Keratinocyte (primary cell): ENCODE data around the gene NLGN3. TPM values are rescaled to one million over a fixed set of nuclear protein-coding genes. Genes with fewer than 3 reads are reported as not detected.

Experiments used
- DNase-seq: peaks from one replicate; pipeline ENCODE4 v3.0.0-alpha.2; 2011; ENCODE audit warnings: low read depth, missing footprints, low spot score
- FAIRE-seq: peaks from 2 replicates; lab custom pipeline; 2011; peaks lifted over from hg19 to GRCh38; lab: Jason Lieb, UNC
- H2AFZ ChIP-seq: 2 replicates; pipeline ENCODE4 v1.6.0; 2012; ENCODE audit warnings: low read length, control low read depth, inconsistent platforms; ENCODE audit not compliant: control insufficient read depth
- H3K27ac ChIP-seq: 2 replicates; pipeline ENCODE4 v1.5.1; 2011; ENCODE audit warnings: low read length; ENCODE audit not compliant: control insufficient read depth, insufficient read depth
- H3K27me3 ChIP-seq: 3 replicates; pipeline ENCODE4 v1.6.0; 2011; ENCODE audit warnings: low read length; ENCODE audit not compliant: control insufficient read depth, insufficient read depth; ENCODE audit errors: extremely low read depth
- H3K36me3 ChIP-seq, 2 experiments: 2 replicates in 1 of 2; 3 replicates in 1 of 2; pipeline ENCODE4 v1.5.1; 2011; ENCODE audit warnings: low read length in 2 of 2, mild to moderate bottlenecking in 1 of 2; ENCODE audit not compliant: control insufficient read depth in 2 of 2, insufficient read depth in 2 of 2; ENCODE audit errors: extremely low read depth in 1 of 2
- H3K4me1 ChIP-seq: 3 replicates; pipeline ENCODE4 v1.5.1; 2011; ENCODE audit warnings: low read length; ENCODE audit not compliant: control insufficient read depth, insufficient read depth; ENCODE audit errors: extremely low read depth
- H3K4me2 ChIP-seq: 3 replicates; pipeline ENCODE4 v1.6.0; 2011; ENCODE audit warnings: low read depth, low read length; ENCODE audit not compliant: control insufficient read depth, insufficient read depth; ENCODE audit errors: extremely low read depth
- H3K4me3 ChIP-seq, 3 experiments: fragments of 200-600 bp in 1 of 3; sonication (generic) in 1 of 3; 2 replicates in 2 of 3; 3 replicates in 1 of 3; pipeline ENCODE4 v1.5.1; 2011 to 2016; ENCODE audit warnings: low read length in 3 of 3, mild to moderate bottlenecking in 3 of 3, control low read depth in 2 of 3, inconsistent platforms in 1 of 3, low read depth in 1 of 3, mixed read lengths in 1 of 3, mixed run types in 1 of 3, moderate library complexity in 1 of 3; ENCODE audit not compliant: control insufficient read depth in 2 of 3, insufficient read depth in 2 of 3; ENCODE audit errors: extremely low read depth in 1 of 3
- H3K79me2 ChIP-seq: 2 replicates; pipeline ENCODE4 v1.6.0; 2012; ENCODE audit warnings: low read length; ENCODE audit not compliant: control insufficient read depth, insufficient read depth
- H3K9ac ChIP-seq: 3 replicates; pipeline ENCODE4 v1.6.0; 2011; ENCODE audit warnings: low read length; ENCODE audit not compliant: control insufficient read depth, insufficient read depth; ENCODE audit errors: extremely low read depth
- H3K9me1 ChIP-seq: 3 replicates; pipeline ENCODE4 v1.6.0; 2011; ENCODE audit warnings: low read length; ENCODE audit not compliant: control insufficient read depth, insufficient read depth; ENCODE audit errors: extremely low read depth
- H3K9me3 ChIP-seq: 2 replicates; pipeline ENCODE4 v1.5.1; 2012; ENCODE audit warnings: low read depth, low read length; ENCODE audit not compliant: control insufficient read depth
- H4K20me1 ChIP-seq: 3 replicates; pipeline ENCODE4 v1.6.0; 2011; ENCODE audit warnings: low read length; ENCODE audit not compliant: control insufficient read depth, insufficient read depth; ENCODE audit errors: extremely low read depth
- EZH2 ChIP-seq: IDR thresholded peaks from one replicate; pipeline ENCODE4 v1.6.1; 2012; ENCODE audit warnings: inconsistent platforms, mild to moderate bottlenecking, low read length, moderate library complexity
- dilution Hi-C: fragments of 300-500 bp; cut with MboI; formaldehyde crosslinking; loops from one replicate; pipeline ENCODE4 v1.7.0; 2020; ENCODE audit warnings: low sequenced_read_pairs; ENCODE audit not compliant: extremely low pct_ligation_motif_present
- polyA plus RNA-seq, 5 experiments: library from polyadenylated mRNA; depleted of rRNA in 3 of 5; stranded (reverse) in 3 of 5; stranded (forward) in 1 of 5; unstranded in 1 of 5; fragments of >200 nt; gene quantifications; 1 replicate in 1 of 5; 2 replicates in 3 of 5; 3 replicates in 1 of 5; pipeline versions ENCODE4 v1.2.1 to v1.2.3, GENCODE V29; 2011 to 2012; ENCODE audit warnings: missing spikeins in 2 of 5, low read depth in 1 of 5, low replicate concordance in 1 of 5
- TF ChIP-seq, protein P1 (sequence below), 3 experiments: IDR thresholded peaks in 1 of 3; conservative IDR thresholded peaks in 1 of 3; optimal IDR thresholded peaks in 1 of 3; 2 replicates in 2 of 3; 3 replicates in 1 of 3; pipeline versions ENCODE3 to v1.5.1; 2011; ENCODE audit warnings: low read length in 3 of 3, mild to moderate bottlenecking in 3 of 3, moderate library complexity in 2 of 3, control low read depth in 1 of 3, inconsistent platforms in 1 of 3; ENCODE audit not compliant: insufficient read depth in 2 of 3; ENCODE audit errors: extremely low read depth in 1 of 3

Gene NLGN3
- polyA plus RNA-seq, 1 donor (not counting 4 experiments of a cell fraction or from before 2014, with no cell fraction given): 0.05 TPM

DNA sequence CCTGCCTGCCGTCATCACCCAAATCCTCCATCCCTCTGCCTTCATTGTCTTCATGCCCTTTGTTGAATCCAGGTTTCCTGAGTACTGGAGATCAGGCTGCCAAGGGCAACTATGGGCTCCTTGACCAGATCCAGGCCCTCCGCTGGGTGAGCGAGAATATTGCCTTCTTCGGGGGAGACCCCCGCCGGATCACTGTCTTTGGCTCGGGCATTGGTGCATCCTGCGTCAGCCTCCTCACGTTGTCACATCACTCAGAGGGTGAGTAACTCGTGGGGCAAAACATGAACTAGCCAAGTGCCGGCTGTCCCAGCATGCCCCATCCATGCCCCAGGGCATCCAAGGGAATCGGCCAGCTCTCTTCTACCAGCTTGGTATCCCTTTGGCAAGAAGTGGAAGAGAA lies 19.4 kb downstream of the NLGN3 start:
- TF ChIP-seq EZH2: no peak
- TF ChIP-seq, protein P1, sequence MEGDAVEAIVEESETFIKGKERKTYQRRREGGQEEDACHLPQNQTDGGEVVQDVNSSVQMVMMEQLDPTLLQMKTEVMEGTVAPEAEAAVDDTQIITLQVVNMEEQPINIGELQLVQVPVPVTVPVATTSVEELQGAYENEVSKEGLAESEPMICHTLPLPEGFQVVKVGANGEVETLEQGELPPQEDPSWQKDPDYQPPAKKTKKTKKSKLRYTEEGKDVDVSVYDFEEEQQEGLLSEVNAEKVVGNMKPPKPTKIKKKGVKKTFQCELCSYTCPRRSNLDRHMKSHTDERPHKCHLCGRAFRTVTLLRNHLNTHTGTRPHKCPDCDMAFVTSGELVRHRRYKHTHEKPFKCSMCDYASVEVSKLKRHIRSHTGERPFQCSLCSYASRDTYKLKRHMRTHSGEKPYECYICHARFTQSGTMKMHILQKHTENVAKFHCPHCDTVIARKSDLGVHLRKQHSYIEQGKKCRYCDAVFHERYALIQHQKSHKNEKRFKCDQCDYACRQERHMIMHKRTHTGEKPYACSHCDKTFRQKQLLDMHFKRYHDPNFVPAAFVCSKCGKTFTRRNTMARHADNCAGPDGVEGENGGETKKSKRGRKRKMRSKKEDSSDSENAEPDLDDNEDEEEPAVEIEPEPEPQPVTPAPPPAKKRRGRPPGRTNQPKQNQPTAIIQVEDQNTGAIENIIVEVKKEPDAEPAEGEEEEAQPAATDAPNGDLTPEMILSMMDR (optimal IDR thresholded peaks at IDR 0.05 in 1 of 3, IDR thresholded peaks at IDR 0.05 in 1 of 3, conservative IDR thresholded peaks at IDR 0.05 in 1 of 3; ENCODE audit: extremely low read depth in 1 of 3, insufficient read depth in 2 of 3, low read length in 3 of 3): no peak
- Histone ChIP-seq H3K36me3 (no peaks in the 10 kb centered on the region), H3K27me3 (no peaks in the 10 kb centered on the region), H3K4me3 (no peak overlapping the region), H3K27ac (no peak overlapping the region), H3K4me1 (no peaks in the 10 kb centered on the region), H3K9me1 (no peaks in the 10 kb centered on the region), H3K4me2 (no peak overlapping the region), H3K9me3 (no peaks in the 10 kb centered on the region), H2AFZ (no peak overlapping the region), H4K20me1 (no peaks in the 10 kb centered on the region), H3K79me2 (no peaks in the 10 kb centered on the region), H3K9ac (no peak overlapping the region)
- no peak for FAIRE-seq
- dilution Hi-C loops: no loop called here
- no peak for DNase-seq

DNA sequence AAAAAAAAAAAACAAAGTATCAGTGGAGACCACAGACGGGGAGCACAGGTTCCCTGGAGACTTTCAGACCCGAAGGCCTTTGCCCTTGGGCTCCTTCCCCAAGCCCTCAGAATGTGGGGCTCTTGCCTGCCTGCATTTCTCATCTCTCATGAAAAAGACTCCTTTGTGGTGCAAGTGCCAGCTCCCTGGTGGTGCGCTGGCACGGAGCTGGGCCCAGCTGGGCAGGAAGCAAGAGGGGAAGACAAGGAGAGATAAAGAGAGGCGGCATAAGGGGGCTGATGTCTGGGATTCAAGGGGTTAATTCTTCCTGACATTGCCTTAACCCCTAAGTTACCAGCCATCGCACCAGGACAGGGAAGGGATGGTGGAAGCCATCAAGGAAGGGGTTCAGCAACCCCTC lies 21.8 kb downstream of the NLGN3 start:
- FAIRE-seq: no peak
- dilution Hi-C loops: no loop called here

More for the DNA sequence above, 21.8 kb downstream of the NLGN3 start:
- no peak overlapping the region for H3K9ac ChIP-seq
- H4K20me1 ChIP-seq: no peaks in the 10 kb centered on the region
- H3K36me3 ChIP-seq: no peaks in the 10 kb centered on the region
- H3K9me3 ChIP-seq: no peaks in the 10 kb centered on the region
- no peak overlapping the region for H3K4me3 ChIP-seq
- no peaks in the 10 kb centered on the region for H3K27me3 ChIP-seq
- H3K9me1 ChIP-seq: no peaks in the 10 kb centered on the region
- H3K79me2 ChIP-seq: no peaks in the 10 kb centered on the region
- H3K4me1 ChIP-seq: no peaks in the 10 kb centered on the region
- H2AFZ ChIP-seq: no peak overlapping the region
- H3K4me2 ChIP-seq: no peak overlapping the region
- no peak for TF ChIP-seq EZH2
- TF ChIP-seq, protein P1 (optimal IDR thresholded peaks at IDR 0.05 in 1 of 3, IDR thresholded peaks at IDR 0.05 in 1 of 3, conservative IDR thresholded peaks at IDR 0.05 in 1 of 3; ENCODE audit: extremely low read depth in 1 of 3, insufficient read depth in 2 of 3, low read length in 3 of 3): no peak
- no peak overlapping the region for H3K27ac ChIP-seq
- DNase-seq: no peak
